Right kidney (tissue), 1 donor: ENCODE results near the gene VDR.

Experiments
- DNase-seq: peaks from one replicate; pipeline ENCODE4 v3.0.0-alpha.2; 2016

VDR gene

DNA sequence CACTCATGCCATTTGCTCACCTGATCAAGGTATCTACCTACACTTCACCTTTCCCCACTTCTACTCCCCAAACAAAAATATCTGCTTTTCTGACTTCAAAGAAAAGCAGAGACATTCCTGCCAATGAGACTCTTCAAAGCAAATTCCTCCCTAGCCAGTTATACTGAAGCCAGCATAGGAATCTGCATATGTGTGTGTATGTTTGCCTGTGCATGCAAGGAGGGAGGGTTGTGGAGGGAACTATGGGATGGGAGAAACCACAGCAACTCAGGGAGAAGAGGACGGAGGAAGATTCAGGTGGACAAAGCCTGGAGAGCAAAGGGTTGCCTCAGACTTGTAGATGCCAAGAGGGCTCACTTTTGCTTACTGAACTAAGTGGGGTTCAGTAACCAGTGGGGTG is 26.4 kb upstream of the VDR start:
- DNase-seq, result no peak

DNA sequence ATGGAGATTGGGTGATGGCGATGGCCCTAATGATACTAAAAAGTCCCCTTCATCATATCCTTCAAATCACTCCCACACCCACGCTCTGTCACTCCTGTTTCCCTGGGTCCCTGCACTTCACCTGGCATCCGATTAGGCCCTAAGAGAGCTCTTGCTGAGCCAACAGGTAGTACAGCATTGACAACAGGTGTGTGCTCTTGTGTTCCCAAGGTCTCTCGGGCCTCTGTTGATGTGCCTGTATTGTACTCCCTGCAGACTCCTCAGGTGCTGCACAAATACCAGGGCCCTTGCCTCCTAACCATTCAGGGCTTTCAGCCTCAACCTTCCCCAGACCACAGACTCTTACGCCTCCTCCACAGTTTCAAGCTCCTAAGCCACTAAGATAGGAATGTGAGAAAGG is 25.8 kb upstream of the VDR start:
- DNase-seq, result no peak

DNA sequence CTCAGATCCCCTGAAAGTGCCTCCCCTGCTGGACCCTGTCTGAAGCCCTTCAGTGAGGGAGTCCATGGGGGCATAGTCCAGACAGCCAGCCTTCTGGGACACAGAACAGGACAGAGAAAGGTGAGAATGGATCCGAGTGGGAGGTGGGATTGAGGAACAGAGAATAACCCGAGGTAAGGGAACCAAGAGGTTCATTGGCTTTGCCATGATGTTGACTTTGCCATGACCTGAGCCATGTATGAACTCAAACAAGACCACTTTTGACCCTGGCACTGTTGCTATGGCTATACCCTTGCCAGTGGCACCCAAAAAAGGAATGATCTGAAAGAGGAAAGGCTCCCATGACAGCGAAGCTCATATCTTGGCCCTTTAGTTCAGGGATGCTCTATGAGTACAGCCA is 22.6 kb upstream of the VDR start:
- DNase-seq, result no peak

DNA sequence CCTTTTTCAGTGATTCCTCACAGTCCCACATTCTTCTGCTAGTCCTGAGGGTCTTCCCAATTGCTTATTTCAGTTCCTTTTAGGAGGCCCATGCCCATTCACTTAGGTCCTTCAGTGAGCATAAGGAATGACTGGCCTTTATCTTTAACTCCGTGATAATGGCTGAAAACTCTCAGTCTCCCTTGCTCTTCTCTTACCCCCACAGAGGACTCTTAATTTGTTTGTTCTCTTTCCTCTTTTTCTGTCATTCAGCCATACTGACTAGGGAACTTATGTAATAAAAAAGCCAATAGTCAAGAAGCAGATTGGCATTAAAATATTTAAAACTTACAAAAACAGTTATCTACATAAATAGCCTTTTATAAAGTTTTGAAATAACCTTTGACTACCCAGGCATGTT is 17.1 kb upstream of the VDR start:
- DNase-seq, result no peak

DNA sequence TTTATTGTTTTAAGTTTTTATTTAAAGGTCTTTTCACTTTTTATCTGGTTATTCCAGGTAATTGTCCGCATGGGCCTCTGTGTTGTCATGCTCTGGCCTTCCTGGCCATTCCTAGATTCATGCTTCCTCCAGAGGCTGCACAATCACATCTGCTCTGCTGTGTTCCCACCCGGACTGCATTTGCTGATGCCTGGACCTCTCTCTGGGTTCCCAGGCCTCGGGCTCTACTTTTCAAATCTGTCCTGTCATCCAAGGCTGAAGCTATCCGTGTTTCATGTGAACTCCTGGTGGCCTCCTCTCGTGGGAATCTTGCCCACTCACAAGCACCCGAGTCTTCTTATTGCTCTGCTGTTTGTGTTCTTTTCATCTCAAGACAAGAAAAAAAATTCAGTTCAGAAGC is 16.1 kb upstream of the VDR start:
- DNase-seq, result no peak

DNA sequence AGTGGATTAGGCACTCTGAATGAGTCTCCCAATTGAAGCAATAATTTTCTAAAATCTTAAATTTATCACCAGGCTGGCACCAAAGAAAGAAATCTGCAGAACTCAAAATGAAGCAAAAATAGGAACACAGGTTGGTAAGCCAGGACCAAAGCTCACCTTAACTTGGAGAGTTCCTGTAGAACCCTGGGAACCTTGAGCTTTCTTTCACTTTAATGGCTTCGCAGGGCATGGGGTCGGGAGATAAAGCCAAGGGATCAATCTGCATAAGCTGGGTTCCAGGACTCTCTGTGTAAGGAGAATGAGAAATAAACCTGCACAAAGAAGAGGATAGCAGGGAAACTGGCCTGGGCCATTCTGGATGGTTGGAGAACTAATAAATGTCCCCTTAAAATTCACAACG is 8.3 kb upstream of the VDR start:
- DNase-seq, result no peak

DNA sequence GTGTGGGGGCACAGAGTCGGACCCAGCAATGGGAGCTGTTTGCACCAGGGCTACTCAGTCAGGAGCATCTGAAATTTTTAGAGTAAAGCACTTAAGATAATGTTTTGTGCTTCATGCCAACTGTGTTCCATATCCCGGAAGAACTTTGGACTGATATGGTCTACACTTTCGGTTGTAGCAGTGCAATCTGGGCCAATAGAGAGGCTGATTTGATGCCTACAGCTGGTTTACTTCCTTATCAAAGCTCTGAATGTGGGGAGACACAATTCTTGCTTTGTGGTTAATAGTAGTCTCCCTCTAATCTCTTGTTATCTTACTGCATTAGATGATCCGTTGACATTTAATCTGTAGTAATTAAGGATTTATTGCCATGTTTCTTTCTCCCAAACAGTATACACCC is 7.8 kb upstream of the VDR start:
- DNase-seq, result no peak

DNA sequence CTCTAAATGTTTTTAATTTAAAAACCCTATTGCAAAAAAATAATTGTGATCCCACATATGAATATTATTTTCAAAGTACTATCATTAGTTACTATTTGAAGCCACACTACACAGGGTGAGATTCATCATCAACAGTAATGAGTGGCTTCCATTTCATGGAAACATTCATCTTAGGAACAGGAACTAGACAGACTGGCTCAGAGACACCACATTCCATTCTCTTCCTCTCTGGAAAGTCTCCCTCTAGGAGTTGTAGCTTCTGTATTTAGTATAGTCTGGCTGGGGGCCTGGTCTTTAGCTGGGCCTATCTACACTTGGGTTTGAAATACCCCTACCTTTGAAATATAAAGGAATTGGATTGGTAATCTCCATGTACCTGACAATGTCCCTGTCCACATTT is 6.2 kb upstream of the VDR start:
- no peak for DNase-seq

DNA sequence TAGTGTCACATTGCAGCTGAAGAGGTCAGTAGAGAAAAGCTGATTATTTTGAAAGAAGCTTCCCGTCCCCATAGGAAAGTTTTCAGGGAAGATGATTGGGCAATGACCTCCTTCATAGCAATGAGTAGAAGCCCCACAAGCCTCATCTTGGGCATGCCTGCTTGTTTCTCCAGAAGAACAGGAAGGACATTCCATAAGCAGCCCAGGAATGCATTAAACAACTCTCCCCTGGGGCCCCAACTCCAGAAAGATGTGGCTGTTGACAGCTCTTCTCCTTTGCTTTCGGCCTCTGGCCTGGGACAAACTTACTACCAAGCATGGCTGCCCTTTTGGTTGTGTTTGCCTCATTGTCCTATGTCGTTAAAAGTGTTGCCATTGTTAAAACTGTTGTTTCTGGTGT is 5.7 kb upstream of the VDR start:
- DNase-seq, result no peak

DNA sequence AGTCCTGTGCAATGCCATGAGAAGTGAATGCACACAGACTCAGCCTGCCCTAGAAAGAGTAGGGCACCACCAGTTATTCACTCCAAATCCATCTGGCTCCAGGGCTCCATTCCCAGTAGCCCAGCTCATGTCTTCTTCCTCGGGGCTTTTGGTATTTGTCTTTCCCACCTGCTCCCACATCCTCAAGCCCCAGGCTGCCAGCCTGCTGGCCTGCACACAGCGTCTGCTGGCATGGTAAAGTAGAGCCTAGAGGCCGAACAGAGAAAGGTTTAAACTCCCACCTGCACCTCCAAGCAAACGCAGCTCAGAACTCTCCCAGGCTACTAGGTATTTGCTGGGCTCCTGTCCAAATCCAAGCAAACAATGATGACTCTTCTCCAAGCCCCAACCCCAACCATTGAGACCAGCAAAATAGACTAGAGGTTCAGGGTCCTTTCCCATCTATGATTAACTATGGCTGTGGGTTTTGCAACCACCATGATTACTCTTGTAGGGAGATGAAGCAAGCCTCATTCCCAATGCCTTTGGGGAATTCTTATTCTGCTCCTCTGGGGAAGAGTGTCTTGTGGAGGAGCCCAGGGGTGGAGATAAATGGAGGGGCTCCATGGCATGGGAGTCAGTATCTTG is 5.2 kb upstream of the VDR start:
- DNase-seq, result no peak

DNA sequence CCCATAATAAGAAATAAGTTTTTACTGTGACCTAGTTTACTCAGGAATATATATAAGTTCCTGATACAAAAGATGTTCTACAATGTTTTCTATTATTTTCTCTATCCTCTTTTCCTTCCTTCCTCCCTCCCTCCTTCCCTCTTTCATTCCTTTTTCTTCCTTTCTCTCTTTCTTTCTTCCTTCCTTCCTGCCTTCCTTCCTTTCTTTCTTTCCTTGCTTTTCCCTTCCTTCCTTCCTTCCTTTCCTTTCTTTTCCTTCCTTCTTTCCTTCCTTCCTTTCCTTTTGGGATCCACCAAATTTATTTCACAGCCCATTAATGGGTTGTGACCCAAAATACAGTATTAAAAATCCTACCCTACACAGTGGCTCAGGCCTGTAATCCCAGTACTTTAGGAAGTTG is 3.9 kb upstream of the VDR start:
- DNase-seq, result no peak

DNA sequence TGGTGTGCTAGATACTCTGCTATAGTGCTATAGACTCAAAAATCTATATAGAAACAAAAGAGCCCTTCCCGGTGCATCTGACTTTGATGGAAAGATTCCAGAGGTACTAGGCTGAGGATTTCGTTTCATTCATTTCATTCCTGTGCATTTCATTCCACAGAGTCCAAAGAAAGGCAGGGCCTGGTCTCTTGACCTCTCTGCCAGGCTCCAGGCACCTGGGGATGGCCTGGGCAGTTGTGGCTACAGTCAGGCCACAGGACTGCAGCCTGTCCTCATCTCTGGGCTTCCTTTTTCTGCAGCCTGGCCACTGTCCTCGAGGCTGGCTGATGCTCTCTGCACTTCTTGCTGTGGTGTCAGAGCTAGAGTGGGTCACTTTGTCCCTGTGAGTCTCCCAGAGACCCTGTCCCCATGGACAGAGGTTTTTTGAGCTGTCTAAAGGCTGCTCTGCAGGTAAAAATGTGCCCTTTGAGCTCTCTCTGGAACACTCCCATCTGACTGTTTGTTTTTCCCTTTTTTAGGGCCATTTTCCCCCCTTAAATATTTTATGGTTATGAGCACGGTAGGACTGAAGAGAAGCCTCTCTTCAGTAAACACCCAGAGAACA is 3.2 kb upstream of the VDR start:
- DNase-seq, result no peak

DNA sequence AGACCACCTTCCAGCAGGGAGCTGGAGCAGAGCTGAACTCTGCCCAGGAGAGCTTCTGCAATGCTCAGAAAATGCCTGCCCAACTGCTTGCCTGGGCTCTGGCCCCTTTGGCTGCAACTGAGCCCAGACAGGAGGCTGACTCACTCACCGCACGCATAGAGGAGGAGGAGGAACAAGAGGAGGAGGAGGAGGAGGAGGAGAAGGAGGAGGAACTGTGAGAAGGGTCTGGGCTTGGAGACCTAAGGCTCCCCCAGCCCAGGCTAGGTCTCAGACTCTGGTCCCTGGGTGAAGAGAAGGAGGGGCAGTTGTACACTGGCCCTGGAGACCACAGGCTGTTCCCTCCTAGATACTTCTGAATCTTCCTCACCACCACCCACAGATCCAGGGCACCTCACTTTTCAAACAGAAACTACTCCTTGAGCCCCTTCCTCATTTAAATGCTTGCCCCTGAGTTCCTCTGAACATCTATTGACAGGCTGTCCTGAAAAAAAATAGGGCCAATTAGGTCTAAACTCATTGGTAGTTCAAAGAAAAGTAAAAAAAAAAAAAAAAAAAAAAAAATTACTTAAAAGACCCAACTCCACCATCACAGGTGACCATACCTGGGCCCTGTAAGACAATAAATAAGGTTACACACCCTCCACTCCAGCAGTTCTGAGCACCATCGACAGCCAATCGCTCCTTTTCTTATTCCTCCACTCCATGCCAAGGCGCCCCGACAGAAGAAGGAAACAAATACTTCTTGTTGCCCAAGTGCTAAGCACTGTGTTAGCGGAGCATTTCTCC is 674 bp downstream of the VDR start:
- no peak for DNase-seq

DNA sequence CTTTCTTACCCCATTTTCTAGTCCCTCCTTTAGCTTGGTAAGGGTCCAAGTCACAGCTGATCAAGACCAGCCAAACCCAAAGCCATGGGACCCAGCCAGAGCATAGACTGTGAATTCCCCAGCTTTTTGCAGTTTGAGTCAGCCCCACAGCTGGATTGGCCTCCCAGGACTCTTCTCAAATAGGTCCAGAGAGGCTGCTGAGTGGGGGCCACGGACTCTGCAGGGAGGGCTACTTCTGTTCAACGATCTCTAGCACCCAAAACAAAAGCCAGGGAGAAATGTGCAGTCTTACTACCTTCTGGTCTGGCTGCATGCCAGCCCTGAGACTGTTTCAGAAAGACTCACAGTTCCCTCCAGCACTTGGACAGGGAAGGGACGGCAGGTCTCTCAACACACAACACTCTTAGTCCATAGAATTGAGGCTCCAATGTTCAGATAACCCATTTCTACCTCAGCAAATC is 1.6 kb downstream of the VDR start:
- no peak for DNase-seq

DNA sequence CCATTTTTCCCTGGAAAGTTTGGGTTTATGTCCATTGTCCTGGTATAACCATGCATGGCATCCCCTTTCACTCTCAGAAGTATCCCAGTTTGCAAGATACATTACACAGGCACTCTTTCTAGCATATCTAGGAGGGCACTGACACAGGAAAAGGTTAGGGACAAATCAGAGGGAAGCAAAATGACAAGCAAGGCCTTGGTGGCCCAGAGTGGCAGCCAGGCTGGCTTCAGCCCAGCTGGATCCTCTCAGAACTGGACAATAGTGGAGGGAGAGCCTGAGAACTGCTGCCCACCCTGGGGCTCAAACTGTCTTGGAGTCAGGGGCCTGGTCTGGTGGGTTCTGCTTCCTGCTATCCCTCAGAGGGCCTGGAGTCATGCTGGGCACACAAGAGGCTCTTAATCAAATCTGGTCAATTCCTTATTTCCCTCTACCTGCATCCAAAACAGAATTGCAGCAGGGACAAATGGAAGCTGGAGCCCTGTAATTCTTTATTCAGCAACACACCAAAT is 2.6 kb downstream of the VDR start:
- DNase-seq, result no peak

DNA sequence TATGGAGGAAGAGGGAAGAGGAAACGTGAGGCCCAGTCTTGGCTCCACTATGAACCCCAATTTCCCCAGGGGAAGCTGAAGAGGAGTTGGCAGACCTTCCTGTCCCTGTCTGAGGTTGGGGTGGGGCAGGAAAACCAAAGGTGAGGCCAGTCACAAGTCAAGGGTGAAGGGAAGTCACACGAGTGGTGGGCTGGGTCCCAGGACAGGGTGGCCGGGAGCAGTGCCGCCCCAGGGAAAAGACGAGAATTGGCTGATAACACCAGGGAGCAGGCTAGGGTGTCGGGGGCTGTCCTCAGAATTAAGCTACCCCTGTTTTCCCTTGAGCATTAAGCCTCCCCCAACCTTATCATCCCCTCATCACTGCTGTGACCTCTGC is 3.1 kb downstream of the VDR start:
- DNase-seq, result no peak

DNA sequence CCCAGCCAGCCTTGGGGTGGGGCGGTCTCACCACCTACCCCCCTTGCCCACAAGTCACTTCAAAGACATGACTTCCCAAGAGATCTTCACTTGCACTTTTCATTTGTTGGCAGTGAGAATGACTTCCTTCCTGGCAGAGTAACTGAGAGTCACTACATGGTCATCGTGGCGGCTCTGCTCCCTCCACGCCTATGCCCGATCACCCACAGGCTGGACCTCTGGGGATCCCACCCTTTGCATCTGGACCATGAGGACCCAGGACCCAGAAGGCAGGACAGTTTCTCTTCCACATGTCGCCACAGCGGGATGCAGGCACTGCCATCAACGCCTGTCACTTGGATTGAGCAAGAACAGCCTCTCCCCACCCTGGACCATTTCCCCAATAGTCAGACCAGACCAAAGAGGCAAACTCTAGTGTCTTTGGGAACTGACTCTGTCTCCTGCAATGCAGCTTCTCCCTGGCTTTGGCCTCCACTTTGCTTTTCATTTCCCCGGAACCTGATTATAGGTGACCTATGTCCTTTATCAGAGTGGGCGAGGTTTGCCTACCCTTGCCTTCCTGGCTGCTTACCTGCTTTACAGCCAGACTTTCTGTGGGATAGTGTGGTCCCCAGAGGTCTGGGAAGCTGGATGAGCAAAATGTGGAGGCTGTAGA is 3.6 kb downstream of the VDR start:
- no peak for DNase-seq

DNA sequence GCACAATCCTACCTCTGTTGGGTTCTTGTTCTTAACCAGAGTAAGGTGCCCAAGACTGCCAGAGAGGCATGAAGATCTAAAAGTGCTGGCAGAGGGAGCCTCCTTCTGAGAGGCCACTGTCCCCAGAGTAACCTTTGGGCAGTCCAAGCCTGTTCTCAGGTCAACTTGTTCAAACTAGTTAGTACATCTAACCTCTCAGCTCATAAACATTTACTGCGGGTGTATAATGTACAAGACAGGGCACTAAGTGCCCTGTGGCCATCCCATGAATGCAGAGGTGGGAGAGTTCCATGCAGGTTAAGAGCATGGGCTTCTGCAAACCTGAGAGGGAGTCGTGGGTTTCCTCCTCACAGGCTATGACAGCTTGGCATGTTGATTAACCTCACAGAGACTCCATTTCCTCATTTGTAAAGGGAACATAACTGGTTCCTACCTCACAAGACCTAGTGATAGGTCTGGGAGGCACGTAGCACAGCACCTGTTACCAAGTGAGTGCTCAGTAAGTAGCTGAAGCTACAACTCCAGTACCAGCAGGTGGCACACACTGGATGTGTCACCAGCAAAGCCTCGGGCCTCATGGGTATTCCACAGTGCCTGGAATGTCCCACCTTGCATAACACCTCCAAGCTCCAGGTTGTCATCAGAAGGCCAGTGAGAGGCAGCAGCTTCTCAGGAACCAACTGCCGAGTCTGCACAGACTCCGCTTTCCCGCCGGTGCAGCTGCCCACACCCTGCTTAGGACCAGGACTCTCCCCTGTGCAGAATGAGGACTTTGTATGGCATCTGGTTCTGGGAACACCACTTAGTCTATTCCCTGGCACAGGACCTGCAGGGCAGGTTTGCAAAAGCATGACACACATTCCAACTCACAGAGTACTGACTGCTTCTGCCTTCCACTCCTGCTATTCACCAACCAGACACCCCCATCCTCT is 4.4 kb downstream of the VDR start:
- no peak for DNase-seq

DNA sequence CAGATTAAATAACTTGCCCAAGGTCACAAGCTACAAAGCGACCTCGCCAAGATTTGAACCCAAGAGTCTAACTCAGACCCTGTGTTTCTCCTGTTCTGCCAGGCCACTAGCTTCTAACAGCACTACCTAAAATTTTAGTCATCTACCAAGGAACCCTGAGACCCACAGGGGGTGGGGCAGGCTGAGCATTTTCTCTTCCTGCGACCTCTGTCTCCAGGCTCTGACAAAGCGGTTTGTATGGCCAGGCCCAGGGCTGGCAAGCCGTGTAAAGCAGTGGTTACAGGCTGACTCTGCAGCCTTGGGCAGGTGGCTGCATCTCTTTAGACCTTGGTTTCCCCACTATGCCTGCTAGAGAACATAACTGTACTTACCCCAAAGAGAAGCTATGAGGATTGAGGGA is 5.3 kb downstream of the VDR start:
- no peak for DNase-seq

DNA sequence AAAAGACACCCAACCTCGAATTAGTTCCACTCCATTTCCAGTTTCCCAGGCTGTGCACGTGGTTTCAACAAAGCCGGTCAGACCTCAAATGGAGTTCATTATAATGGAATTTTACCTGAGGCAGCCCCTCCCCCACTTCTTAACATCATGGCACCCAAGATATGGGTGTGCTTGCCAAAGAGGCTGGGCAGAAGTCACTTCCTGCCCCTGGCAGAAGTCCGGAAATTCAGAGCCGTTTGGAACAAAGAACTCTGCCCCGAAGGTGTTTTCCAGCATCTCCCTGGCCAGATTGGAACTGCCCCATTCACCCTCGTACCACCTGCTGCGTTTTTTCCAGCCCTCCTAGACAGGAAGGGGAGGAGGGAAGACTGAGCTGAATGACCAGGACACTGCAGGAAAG is 8.2 kb downstream of the VDR start:
- DNase-seq, result no peak

DNA sequence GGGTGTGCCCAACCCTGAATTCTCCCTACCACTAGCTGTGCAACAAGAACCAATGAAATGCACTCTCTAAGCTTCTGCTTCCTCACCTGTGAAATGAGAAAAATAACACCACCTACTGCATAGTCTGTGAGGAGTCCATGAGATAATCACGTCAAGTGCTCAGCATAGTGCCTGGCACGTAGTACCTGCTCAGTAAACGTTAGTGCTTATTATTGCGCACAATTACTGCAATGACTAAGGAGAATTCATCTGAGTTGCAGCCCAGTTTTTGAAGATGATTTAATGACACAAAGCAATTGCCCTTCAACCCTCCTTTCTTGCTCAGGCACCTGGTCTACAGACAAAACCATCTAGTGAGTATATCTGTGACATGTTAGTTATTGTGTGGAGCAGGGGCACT is 8.8 kb downstream of the VDR start:
- no peak for DNase-seq

DNA sequence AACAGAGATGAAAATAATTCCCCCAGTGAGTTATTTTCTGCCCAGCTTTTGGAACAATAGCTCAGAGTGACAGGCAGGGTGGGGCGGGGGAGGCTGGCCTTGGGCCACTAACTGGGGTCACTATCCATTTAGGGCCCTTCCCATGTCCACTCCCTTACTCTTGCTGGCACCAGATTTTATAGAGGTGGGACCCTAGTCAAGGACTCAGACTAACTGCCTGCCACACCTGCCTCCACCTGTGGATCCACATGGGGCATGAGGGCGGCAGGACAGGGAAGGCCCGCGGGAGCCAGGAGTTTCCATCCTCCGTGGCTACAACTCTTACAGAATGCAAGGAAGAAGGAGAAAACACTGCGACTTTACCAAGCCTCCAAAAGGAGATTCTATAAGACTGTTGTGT is 10.1 kb downstream of the VDR start:
- DNase-seq, result no peak
